HG02678 (cell line): ENCODE results near the gene DEAF1.
"Not testable (repeated sequence)": the region's sequence is repeated elsewhere in the genome, so short reads cannot be mapped to it uniquely, and the experiment has no call there.

Experiments used
- ATAC-seq: cut with Tn5 transposase; IDR thresholded peaks from one replicate; pipeline ENCODE4 v1.9.1; 2021; ENCODE audit warnings: mild to moderate bottlenecking, moderate library complexity; ENCODE audit not compliant: unreplicated experiment

The DEAF1 gene

GRCh38 chr11:694563-695287 lies at the start of gene DEAF1:
Gene DEAF1 (minus strand): TSS chr11:695222. CDS start chr11:695047, 175 bp downstream.
- ATAC-seq = peak; percentile 74

- no peak for ATAC-seq
Measured at GRCh38 chr11:742571-743201, 47.7 kb upstream of the DEAF1 start.

- no peak for ATAC-seq
Measured at GRCh38 chr11:742156-742546, 47.1 kb upstream of the DEAF1 start.

- not testable (repeated sequence) for ATAC-seq
Measured at GRCh38 chr11:737899-738298, 42.9 kb upstream of the DEAF1 start.

- ATAC-seq = no peak
Measured at GRCh38 chr11:737366-737765, 42.3 kb upstream of the DEAF1 start.

- not testable (repeated sequence) for ATAC-seq
Measured at GRCh38 chr11:734541-734940, 39.5 kb upstream of the DEAF1 start.

GRCh38 chr11:733072-733471 lies 38.0 kb upstream of the DEAF1 start:
- ATAC-seq = no peak

GRCh38 chr11:729492-730074 lies 34.6 kb upstream of the DEAF1 start:
- ATAC-seq = no peak

GRCh38 chr11:728901-729491 lies 34.0 kb upstream of the DEAF1 start:
- ATAC-seq = no peak

- no peak for ATAC-seq
Measured at GRCh38 chr11:727859-728748, 33.1 kb upstream of the DEAF1 start.

GRCh38 chr11:727281-727701 lies 32.3 kb upstream of the DEAF1 start:
- no peak for ATAC-seq

GRCh38 chr11:726278-727220 lies 31.5 kb upstream of the DEAF1 start:
- ATAC-seq = no peak

GRCh38 chr11:725624-726202 lies 30.7 kb upstream of the DEAF1 start:
- ATAC-seq = no peak

- no peak for ATAC-seq
Measured at GRCh38 chr11:724778-725386, 29.9 kb upstream of the DEAF1 start.

GRCh38 chr11:724049-724777 lies 29.2 kb upstream of the DEAF1 start:
- no peak for ATAC-seq

- no peak for ATAC-seq
Measured at GRCh38 chr11:723120-723883, 28.3 kb upstream of the DEAF1 start.

GRCh38 chr11:722346-722811 lies 27.4 kb upstream of the DEAF1 start:
- no peak for ATAC-seq
